ENCODE data around the gene NPHP1. TPM values are rescaled to one million over a fixed set of nuclear protein-coding genes. Genes with fewer than 3 reads are reported as not detected.

Gene NPHP1
- total RNA-seq, 2 donors from 2014 or later, result 8.4 to 10.6 TPM

DNA sequence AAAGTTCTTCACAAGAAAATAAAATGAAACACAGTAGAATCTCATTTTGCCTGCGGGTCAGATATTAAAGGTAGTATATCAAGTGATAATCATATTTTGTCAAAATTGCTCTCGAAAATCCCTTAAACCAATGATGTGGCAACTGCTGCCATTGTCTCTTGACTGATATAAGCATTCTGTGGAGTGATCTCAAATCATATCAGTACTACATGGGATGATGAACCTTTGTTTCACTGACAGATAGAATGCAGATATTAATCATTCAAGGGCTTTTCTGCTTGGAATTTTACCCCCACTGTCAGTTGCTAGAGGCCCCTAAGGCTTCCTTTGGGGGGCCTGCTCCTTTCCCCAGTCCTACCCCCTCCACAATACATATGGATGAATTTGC is 57.9 kb downstream of the NPHP1 start:
- no peaks in the 10 kb centered on the region for H3K27me3 ChIP-seq (ENCODE audit: control insufficient read depth, insufficient read depth, low read length, poor library complexity, severe bottlenecking)
- Mint-ChIP-seq H3K4me1 (no peaks in the 10 kb centered on the region), H3K36me3 (ENCODE audit: low read depth) (no peaks in the 10 kb centered on the region), H3K27me3 (ENCODE audit: insufficient read depth) (no peaks in the 10 kb centered on the region), H3K4me3 (no peak overlapping the region), H3K27ac (no peak overlapping the region), H3K9me3 (peaks cover 3% of the 10 kb centered on the region)
- H3K4me1 ChIP-seq (ENCODE audit: control insufficient read depth, insufficient read depth, low read length), result no peaks in the 10 kb centered on the region
- H3K4me3 ChIP-seq (ENCODE audit: low read length), result no peak overlapping the region
- no peaks in the 10 kb centered on the region for H3K36me3 ChIP-seq (ENCODE audit: control insufficient read depth, insufficient read depth, low read length)
- H3K9ac ChIP-seq (ENCODE audit: extremely low read depth, low read length, poor library complexity, severe bottlenecking), result no peak overlapping the region
- 90 to 100% methylated on average over 2 of the region's 2 CpGs for WGBS, 2 experiments (ENCODE audit: insufficient coverage in 1 of 2, insufficient read length in 1 of 2)
- no peak overlapping the region for H3K27ac ChIP-seq (ENCODE audit: low read depth, low read length)
- no peak for DNase-seq
- peaks cover 5% of the 10 kb centered on the region for H3K9me3 ChIP-seq (ENCODE audit: control insufficient read depth, low read length)
- TF ChIP-seq, protein P1, sequence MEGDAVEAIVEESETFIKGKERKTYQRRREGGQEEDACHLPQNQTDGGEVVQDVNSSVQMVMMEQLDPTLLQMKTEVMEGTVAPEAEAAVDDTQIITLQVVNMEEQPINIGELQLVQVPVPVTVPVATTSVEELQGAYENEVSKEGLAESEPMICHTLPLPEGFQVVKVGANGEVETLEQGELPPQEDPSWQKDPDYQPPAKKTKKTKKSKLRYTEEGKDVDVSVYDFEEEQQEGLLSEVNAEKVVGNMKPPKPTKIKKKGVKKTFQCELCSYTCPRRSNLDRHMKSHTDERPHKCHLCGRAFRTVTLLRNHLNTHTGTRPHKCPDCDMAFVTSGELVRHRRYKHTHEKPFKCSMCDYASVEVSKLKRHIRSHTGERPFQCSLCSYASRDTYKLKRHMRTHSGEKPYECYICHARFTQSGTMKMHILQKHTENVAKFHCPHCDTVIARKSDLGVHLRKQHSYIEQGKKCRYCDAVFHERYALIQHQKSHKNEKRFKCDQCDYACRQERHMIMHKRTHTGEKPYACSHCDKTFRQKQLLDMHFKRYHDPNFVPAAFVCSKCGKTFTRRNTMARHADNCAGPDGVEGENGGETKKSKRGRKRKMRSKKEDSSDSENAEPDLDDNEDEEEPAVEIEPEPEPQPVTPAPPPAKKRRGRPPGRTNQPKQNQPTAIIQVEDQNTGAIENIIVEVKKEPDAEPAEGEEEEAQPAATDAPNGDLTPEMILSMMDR (conservative IDR thresholded peaks at IDR 0.05), result no peak

DNA sequence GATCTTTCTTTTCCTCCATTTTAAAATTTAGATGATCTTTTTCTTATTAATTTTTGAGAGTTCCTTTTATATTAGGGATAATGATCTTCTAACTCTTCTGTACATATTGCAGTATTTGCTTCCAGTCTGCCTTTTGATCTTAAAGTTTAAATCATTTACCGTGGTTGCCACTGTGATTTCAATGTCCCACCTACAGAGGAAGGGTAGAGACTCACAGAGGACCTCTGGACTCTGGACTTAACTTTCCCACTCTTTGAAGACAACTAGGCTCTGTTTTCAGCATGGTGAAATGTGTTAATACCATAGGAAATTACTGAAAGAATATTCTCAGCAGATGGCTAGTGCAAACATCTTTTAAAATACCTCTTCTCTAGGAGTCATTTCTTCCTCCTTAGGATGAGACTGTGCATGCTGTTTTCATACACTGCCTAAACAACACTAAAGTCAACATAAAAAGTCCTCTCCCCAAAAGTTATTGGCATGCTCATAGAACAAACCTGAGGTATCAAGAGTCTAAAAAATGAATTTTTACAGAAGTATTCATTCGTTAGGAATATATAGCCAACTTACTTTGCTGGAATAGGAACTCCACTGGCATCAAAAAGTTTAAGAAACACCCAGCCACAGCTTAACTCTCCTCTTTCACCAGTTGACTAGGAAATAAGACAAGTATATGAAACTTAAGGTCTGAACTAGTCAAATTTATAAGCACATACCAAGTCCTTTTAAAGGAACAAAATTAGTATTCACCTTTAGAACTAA is 58.4 kb downstream of the NPHP1 start:
- no peaks in the 10 kb centered on the region for H3K36me3 Mint-ChIP-seq (ENCODE audit: low read depth)
- TF ChIP-seq, protein P1 (conservative IDR thresholded peaks at IDR 0.05), result no peak
- Histone ChIP-seq H3K4me1 (ENCODE audit: control insufficient read depth, insufficient read depth, low read length) (no peaks in the 10 kb centered on the region), H3K36me3 (ENCODE audit: control insufficient read depth, insufficient read depth, low read length) (no peaks in the 10 kb centered on the region), H3K27me3 (ENCODE audit: control insufficient read depth, insufficient read depth, low read length, poor library complexity, severe bottlenecking) (no peaks in the 10 kb centered on the region), H3K4me3 (ENCODE audit: low read length) (no peak overlapping the region), H3K9me3 (ENCODE audit: control insufficient read depth, low read length) (peaks cover 5% of the 10 kb centered on the region), H3K27ac (ENCODE audit: low read depth, low read length) (no peak overlapping the region), H3K9ac (ENCODE audit: extremely low read depth, low read length, poor library complexity, severe bottlenecking) (no peak overlapping the region)
- no peak overlapping the region for H3K27ac Mint-ChIP-seq
- no peak overlapping the region for H3K4me3 Mint-ChIP-seq
- 96% methylated on average over 2 of the region's 2 CpGs; no CpG with 5 or more reads in 1 of the 2 experiments for WGBS, 2 experiments (ENCODE audit: insufficient coverage in 1 of 2, insufficient read length in 1 of 2)
- H3K9me3 Mint-ChIP-seq, result peaks cover 3% of the 10 kb centered on the region
- H3K27me3 Mint-ChIP-seq (ENCODE audit: insufficient read depth), result no peaks in the 10 kb centered on the region
- no peak for DNase-seq
- H3K4me1 Mint-ChIP-seq, result no peaks in the 10 kb centered on the region

DNA sequence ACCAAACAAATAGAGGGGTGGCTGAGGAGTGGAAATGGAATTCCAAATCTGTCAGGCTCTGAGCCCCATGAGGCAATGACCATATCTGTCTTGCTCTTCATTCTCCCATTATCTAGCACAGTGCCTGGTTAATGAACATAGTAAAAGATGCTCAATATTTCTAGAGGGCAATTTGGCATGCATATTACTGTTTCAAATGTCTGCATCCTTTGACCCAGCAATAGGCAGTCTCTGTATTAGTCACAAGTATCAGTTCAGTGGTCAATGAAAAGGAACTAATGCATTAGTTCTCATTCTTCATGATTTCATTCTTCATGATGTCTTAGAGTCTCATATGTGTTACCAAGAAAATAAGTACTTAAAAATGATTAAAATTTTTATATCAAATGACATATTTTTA is 60.8 kb downstream of the NPHP1 start:
- no peaks in the 10 kb centered on the region for H3K36me3 Mint-ChIP-seq (ENCODE audit: low read depth)
- H3K27ac Mint-ChIP-seq, result no peak overlapping the region
- no peak overlapping the region for H3K4me3 ChIP-seq (ENCODE audit: low read length)
- H3K4me3 Mint-ChIP-seq, result no peak overlapping the region
- H3K9me3 ChIP-seq (ENCODE audit: control insufficient read depth, low read length), result peaks cover 5% of the 10 kb centered on the region
- no peak overlapping the region for H3K27ac ChIP-seq (ENCODE audit: low read depth, low read length)
- no peaks in the 10 kb centered on the region for H3K27me3 Mint-ChIP-seq (ENCODE audit: insufficient read depth)
- no peak for DNase-seq
- no peaks in the 10 kb centered on the region for H3K27me3 ChIP-seq (ENCODE audit: control insufficient read depth, insufficient read depth, low read length, poor library complexity, severe bottlenecking)
- no peaks in the 10 kb centered on the region for H3K4me1 ChIP-seq (ENCODE audit: control insufficient read depth, insufficient read depth, low read length)
- H3K9ac ChIP-seq (ENCODE audit: extremely low read depth, low read length, poor library complexity, severe bottlenecking), result no peak overlapping the region
- no peaks in the 10 kb centered on the region for H3K36me3 ChIP-seq (ENCODE audit: control insufficient read depth, insufficient read depth, low read length)
- H3K9me3 Mint-ChIP-seq, result peaks cover 3% of the 10 kb centered on the region
- TF ChIP-seq, protein P1 (conservative IDR thresholded peaks at IDR 0.05), result no peak
- no peaks in the 10 kb centered on the region for H3K4me1 Mint-ChIP-seq
